Measurements from ENCODE around the gene NFASC. TPM values are rescaled to one million over a fixed set of nuclear protein-coding genes. Genes with fewer than 3 reads are reported as not detected.

NFASC gene
- total RNA-seq, 1 experiment from 2014 or later: 23.6 TPM

DNA sequence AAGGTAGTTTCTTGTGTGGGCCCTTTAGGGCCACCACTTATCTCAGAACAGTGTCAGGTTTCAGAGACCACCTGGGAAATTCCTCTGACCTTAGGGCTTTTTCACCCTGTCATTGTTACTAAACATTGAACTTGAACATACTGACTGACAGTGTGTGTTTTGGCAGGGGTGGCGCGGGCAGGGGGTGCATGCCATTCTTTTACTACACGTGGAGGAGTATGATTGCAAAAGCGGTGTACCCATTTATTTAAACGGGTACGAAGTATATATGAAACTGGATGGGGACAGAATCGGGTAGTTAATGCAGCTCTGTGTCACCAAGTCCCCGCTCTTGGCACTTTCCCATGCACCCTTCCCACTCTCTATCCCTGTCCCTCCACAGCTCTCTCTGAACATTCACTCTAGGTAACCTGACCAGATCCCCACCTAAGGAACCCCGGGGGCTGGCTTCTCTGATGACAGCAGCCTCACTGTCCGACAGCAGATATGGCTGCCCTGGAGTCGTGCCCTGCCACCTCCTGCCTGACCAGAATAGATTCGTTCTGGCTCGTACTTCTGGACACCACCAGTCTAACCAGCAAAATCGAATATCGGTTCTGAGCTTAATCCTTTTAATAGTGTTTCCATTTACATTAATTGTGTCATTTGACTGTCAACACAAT is 51.3 kb downstream of the NFASC start:
- Histone ChIP-seq H3K36me3 (replicated peaks; ENCODE audit: control insufficient read depth, insufficient read depth, low read length) (no peaks in the 10 kb centered on the region), H3K27me3 (ENCODE audit: control insufficient read depth, insufficient read depth, low read length) (no peaks in the 10 kb centered on the region), H3K4me3 (ENCODE audit: insufficient read depth, low read depth, low read length) (no peak overlapping the region)
- no peak for DNase-seq

DNA sequence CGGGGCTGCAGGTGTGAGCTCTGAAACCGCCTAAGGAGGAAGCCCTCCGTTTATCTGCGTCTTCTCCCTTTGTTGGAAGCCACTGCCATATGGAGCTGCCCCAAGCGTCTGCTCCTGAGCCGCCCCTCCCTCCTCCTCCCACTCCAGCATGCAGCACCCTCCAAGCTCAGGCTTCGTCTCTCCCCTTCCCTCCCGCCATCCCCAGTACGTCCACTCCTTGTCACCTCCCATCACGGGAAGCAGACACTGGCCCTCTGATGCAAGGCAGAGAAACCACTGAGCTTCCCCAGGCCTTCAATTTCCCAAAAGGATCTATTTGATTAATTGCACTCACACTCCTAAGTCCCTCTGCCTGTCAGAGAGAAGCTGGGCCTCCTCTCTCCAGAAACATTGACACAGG is 52.5 kb downstream of the NFASC start:
- no peak for DNase-seq
- Histone ChIP-seq H3K27me3 (ENCODE audit: control insufficient read depth, insufficient read depth, low read length) (no peaks in the 10 kb centered on the region), H3K36me3 (replicated peaks; ENCODE audit: control insufficient read depth, insufficient read depth, low read length) (no peaks in the 10 kb centered on the region), H3K4me3 (ENCODE audit: insufficient read depth, low read depth, low read length) (no peak overlapping the region)

DNA sequence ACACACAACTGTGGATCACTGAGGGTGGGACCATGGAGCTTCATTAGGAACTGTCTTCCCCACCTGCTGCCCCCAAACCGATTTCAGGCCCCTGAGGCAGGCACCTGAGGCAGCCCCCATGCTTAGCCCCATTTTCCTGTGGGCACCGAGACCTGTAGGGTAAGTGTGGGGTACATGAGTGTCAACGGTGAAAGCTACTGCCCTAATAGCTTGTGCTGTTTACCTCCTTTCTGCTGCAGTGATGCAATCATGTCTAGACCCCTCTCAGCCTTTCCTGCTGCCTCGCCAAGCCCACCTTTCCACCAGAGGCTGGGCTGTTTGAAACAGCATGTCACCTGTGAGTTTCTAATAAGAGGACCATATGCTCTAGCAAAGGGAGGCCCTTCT is 53.0 kb downstream of the NFASC start:
- H3K36me3 ChIP-seq (replicated peaks; ENCODE audit: control insufficient read depth, insufficient read depth, low read length): no peaks in the 10 kb centered on the region
- no peak overlapping the region for H3K4me3 ChIP-seq (ENCODE audit: insufficient read depth, low read depth, low read length)
- H3K27me3 ChIP-seq (ENCODE audit: control insufficient read depth, insufficient read depth, low read length): no peaks in the 10 kb centered on the region
- no peak for DNase-seq

DNA sequence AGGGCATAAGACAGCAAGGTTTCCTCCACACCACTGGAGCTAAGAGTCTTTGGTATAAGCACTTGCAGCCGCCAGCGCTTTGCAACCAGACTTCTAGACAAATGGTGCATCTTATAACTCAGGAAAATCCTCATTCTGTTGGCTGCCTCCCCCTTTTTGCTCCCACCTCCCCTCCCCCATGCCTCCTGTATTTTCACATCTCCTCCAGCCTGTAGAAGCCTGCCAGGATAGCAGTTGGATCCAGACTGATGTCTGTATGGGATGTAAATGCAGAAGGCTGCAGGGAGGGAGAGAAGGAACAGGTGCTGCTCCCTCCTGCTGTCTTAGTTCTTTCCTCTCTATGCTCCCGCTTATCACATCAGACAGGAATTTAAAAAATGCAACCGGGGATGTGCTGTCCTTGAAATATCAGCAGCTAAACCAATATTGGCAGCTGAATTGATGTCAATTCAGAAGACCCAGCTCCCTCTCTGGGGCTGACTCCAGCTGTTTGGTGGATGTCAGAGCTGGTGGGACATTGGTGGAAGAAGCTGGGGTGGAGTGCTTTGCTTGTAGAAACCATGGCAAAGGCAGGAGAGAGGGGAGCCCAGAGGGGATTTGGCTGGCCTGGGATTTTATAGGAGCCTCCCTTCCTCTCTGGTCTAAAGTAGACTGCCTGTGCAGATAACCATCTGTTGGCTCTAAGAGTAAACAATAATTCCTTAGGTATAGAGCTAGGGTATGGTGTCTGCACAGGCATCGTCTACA is 53.5 kb downstream of the NFASC start:
- Histone ChIP-seq H3K27me3 (ENCODE audit: control insufficient read depth, insufficient read depth, low read length) (no peaks in the 10 kb centered on the region), H3K4me3 (ENCODE audit: insufficient read depth, low read depth, low read length) (no peak overlapping the region), H3K36me3 (replicated peaks; ENCODE audit: control insufficient read depth, insufficient read depth, low read length) (no peaks in the 10 kb centered on the region)
- DNase-seq: peak; percentile 67

DNA sequence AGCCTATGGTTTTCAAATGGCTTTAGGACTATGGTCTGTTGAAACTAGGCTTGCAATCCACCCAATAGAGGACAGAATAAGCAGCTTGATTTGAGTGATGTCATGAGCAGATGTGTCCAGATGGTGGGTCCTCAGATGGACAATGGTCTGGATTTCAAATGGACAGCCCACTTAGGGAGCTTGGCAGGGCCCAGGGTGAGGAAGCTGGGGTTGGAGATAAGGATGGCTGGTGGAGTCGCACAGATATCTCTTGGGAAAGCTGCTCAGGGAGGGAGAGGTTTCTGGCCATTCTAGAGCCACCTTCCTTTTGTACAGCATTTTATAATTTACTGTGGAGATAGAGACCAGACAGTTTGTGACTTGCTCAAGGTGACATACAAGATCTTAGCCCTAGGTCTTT is 55.0 kb downstream of the NFASC start:
- no peak overlapping the region for H3K4me3 ChIP-seq (ENCODE audit: insufficient read depth, low read depth, low read length)
- no peaks in the 10 kb centered on the region for H3K36me3 ChIP-seq (replicated peaks; ENCODE audit: control insufficient read depth, insufficient read depth, low read length)
- no peaks in the 10 kb centered on the region for H3K27me3 ChIP-seq (ENCODE audit: control insufficient read depth, insufficient read depth, low read length)
- DNase-seq: no peak

DNA sequence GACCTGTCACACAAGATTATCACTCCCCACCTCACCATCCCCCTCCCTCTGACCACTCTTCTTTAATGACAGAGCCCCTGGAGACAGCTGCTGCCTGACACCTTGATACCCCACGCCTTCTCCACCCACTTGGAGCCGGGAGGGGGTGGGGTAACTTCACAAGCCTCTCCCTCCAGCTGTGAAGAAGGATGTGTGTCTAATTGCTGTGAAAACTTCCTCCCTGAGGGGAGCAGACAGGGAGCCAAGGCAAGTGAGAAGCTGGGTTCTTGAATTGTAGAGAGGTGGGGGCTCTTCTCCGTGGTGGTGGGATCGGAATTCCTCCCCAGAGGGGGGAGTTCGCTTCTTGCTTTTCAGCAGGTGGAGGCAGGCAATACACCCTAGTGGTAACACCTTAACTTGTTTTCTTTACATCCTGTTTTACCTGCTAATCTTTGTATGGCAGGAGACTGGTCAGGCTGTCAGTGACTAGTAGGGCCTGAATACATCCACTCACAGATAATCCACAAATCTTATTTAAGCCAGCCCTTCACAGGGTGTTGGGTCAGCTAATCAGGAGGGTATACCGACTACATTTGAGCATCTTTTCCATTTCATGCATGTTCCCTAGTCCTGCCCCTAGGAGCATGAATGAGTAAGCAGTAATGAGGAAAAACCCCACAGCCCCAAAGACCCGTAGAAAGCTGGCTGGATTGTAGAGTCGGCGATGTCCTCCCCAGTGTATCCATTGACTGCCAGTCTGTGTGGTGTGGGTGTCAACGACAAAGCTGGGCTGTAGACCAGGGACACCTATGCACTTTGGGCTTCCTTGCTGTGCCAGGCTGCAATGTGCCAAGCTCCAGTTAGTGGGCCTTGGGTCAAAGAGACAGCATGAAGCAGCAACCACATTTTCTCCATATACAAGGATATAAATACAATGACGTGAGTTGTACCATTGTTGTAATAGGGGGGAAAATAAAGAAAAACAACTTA is 57.3 kb downstream of the NFASC start:
- Histone ChIP-seq H3K27me3 (ENCODE audit: control insufficient read depth, insufficient read depth, low read length) (no peaks in the 10 kb centered on the region), H3K36me3 (replicated peaks; ENCODE audit: control insufficient read depth, insufficient read depth, low read length) (no peaks in the 10 kb centered on the region), H3K4me3 (ENCODE audit: insufficient read depth, low read depth, low read length) (no peak overlapping the region)
- no peak for DNase-seq

DNA sequence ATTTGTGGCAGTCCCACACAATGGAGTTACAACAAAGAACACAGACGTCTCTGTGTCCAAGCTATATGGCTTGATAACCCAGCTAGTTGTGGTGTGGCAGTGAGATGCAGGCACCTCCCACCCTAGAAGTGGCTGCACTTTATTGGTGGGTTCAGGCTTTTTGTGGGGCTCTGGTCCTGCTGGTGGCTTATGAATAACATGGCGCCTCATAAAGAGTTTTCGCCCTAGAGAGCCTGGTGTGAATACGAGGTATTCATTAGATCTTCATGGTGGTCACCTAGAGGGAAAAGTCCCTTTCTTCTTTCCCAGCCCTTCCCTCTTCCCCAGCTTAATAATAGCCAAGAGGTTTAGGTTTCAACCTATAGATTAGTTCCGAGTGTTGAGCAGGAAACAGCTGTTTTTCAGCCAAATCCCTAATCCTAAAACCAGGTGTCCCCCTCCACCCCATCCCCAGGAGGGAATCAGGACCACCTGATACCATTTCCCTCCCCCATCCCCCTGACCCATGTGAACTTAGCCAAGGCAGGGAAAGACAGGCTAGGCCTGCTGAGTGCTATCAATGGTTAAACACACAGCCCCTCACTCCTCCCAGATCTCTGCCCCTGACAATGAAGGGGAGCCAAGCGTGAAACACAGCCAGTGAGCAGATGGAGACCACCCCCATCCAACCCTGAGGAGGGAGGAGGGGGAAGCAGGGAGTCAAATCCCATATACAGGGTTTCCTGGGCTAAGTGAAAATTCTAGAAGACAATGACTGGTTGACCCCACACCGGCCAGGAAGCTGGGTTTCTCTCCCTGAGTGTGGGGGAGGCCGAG is 58.2 kb downstream of the NFASC start:
- DNase-seq: no peak
- Histone ChIP-seq H3K4me3 (ENCODE audit: insufficient read depth, low read depth, low read length) (no peak overlapping the region), H3K36me3 (replicated peaks; ENCODE audit: control insufficient read depth, insufficient read depth, low read length) (no peaks in the 10 kb centered on the region), H3K27me3 (ENCODE audit: control insufficient read depth, insufficient read depth, low read length) (no peaks in the 10 kb centered on the region)

DNA sequence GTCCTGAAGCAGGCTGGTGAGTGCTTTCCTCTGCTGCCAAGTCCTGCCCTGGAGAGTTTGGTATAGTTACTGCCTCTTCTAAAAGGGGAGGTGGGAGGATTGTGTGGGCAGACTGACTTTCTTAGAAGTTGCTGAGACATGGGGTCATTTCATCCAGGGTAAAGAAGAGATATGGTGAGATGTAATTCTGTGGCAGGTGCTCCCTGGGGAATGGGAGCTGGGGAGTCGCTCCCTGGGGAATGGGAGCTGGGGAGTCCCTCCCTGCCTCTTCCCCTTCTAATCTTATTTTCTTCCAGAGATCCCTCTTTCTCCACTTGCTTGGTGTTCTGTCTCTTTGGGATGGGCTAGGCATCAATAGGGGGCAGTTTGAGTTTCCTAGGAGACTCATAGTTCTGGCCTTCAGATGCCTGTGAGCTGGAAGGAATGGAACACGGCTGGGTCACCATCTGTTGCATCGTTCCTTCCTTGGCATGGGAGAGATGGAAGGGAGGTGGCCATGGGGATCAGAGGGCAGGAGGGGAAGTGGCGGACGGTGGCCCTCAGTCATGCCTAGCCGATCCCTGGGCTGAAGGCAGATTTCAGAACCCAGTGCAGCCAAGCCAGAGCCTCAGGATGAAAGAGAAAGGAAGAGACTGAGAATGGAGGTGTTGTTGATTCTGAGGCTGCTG is 59.0 kb downstream of the NFASC start:
- DNase-seq: no peak
- Histone ChIP-seq H3K27me3 (ENCODE audit: control insufficient read depth, insufficient read depth, low read length) (no peaks in the 10 kb centered on the region), H3K36me3 (replicated peaks; ENCODE audit: control insufficient read depth, insufficient read depth, low read length) (no peaks in the 10 kb centered on the region), H3K4me3 (ENCODE audit: insufficient read depth, low read depth, low read length) (no peak overlapping the region)

DNA sequence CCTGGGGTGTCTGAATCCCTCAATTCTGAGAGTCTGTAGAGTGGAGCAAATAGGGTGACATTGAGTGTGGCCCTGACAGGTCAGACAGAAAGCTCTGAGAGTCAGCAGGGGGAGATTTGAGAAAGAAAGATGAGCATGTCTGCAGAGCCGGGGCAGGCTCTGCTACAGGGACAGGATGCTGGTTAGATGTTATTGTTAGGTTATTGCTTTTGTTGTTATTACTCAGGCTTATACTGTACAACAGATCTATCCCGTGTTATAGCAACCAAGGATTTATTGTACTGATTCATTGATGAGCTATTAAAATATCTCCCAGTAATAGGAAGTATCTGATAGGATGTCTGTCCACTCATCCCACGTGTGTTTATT is 59.5 kb downstream of the NFASC start:
- no peak for DNase-seq
- Histone ChIP-seq H3K4me3 (ENCODE audit: insufficient read depth, low read depth, low read length) (no peak overlapping the region), H3K27me3 (ENCODE audit: control insufficient read depth, insufficient read depth, low read length) (no peaks in the 10 kb centered on the region), H3K36me3 (replicated peaks; ENCODE audit: control insufficient read depth, insufficient read depth, low read length) (no peaks in the 10 kb centered on the region)

DNA sequence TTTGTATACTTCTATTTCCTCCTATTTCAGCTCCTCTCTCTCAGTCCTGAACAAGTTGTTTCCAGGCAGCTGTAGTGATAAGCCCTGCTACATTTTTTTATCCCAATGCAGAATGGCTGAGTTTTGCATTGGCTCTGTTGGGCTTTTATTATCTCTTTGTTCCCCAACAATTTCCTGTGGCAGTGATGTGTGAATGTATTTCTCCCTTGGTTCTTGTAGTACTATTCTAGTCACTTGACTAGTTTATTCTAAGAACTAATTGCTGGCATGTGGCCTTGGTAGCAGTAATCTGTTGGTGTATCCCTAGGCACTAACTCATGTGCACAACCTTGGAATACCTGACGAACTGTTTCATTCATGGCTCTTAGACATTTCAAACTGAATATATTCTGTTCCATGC is 60.7 kb downstream of the NFASC start:
- Histone ChIP-seq H3K27me3 (ENCODE audit: control insufficient read depth, insufficient read depth, low read length) (no peaks in the 10 kb centered on the region), H3K36me3 (replicated peaks; ENCODE audit: control insufficient read depth, insufficient read depth, low read length) (no peaks in the 10 kb centered on the region), H3K4me3 (ENCODE audit: insufficient read depth, low read depth, low read length) (no peak overlapping the region)
- no peak for DNase-seq

DNA sequence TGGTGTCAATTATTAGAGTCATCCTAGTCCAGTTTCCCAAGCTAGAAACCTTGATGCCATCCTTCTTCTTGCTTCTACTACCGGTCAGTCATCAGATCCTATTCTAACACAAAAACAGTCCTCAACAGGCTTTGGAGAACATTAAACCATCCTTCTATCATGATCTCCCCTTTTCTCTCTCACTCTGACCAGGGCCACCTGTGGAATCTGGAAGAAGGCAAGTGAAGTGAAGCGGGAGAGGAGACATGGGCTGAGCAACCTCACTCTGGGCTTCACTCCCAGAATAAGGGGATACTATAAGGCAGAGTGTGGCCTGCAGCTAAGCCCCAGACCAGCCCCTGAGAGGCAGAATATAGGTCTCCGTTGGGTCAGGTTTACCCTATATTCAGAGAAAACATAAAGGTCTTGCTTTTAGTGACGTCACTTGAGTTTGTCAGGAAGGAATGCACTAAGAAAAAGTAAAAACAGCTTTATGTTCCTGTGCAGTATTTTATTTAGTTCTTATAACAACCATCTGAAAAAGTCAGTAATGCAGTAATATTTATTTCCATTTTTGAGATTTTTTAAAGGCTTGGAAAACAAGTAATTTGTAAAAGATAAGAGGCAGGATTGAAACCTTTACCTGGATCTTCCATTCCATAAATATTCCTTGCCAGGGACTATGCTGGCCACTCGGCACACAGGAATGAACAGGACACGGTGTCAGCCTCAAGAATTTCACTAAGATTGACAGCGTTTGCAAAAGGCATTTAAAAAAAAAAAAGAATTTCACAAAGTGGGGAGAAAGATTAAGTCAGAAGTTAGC is 61.3 kb downstream of the NFASC start:
- Histone ChIP-seq H3K36me3 (replicated peaks; ENCODE audit: control insufficient read depth, insufficient read depth, low read length) (no peaks in the 10 kb centered on the region), H3K27me3 (ENCODE audit: control insufficient read depth, insufficient read depth, low read length) (no peaks in the 10 kb centered on the region), H3K4me3 (ENCODE audit: insufficient read depth, low read depth, low read length) (no peak overlapping the region)
- DNase-seq: no peak

DNA sequence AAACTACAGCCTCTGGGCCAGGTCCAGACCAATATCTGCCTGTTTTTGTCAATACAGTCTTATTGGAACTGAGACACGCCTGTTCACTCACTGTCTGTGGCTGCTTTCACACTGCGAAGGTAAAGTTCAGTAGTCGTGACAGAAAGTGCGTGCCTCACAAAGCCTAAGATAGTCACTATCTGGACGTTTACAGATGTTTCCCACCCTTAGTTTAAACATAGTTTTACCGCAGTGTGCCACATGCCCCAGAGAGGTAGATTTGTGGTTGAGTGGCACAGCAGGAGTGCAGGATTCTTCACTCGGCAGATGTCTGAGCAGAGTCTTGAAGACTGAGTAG is 61.9 kb downstream of the NFASC start:
- DNase-seq: no peak
- no peaks in the 10 kb centered on the region for H3K27me3 ChIP-seq (ENCODE audit: control insufficient read depth, insufficient read depth, low read length)
- no peaks in the 10 kb centered on the region for H3K36me3 ChIP-seq (replicated peaks; ENCODE audit: control insufficient read depth, insufficient read depth, low read length)
- no peak overlapping the region for H3K4me3 ChIP-seq (ENCODE audit: insufficient read depth, low read depth, low read length)

DNA sequence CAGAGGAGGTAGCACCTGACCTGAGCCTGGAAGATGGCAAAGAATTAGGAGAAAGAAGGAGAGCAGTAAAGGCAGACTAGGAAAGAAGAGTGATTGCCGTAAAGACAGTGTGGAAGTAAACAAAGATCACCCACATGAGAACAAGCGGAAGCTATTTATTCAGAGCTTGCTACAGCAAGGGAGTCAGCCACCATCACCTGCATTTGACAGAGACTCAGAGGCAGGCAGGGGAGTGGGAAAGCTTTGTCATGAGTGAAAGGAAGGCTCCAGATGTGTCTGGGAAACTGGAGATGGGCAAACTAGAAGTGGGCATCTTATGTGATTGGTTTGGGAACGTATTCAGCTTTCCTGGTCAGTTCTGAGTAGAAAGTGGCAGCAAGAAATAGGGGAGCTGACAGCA is 64.5 kb downstream of the NFASC start:
- no peak for DNase-seq
- Histone ChIP-seq H3K36me3 (replicated peaks; ENCODE audit: control insufficient read depth, insufficient read depth, low read length) (no peaks in the 10 kb centered on the region), H3K4me3 (ENCODE audit: insufficient read depth, low read depth, low read length) (no peak overlapping the region), H3K27me3 (ENCODE audit: control insufficient read depth, insufficient read depth, low read length) (no peaks in the 10 kb centered on the region)
